Measurements from ENCODE around the gene TTF2.

Gene TTF2

GRCh38 chr1:117047271-117047670 lies 12.9 kb upstream of the TTF2 start:
- DNase-seq: no peak

DNA sequence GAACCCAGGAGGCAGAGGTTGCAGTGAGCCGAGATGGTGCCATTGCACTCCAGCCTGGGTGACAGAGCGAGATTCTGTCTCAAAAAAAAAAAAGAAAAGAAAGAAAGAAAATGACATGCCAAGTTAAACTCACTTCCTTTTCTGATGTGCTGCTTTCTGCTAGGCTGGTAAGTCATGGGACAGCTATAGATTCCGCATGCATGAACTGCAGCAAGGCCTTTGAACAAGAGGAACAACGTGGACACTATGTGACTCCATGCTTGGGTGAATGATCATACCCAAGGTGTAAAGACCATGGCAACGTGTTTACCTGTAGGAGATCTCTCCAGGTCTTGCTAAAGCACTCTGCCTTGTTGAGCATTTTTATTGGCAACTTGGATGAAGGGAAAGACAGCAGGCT lies 10.3 kb upstream of the TTF2 start:
- no peak for DNase-seq

DNA sequence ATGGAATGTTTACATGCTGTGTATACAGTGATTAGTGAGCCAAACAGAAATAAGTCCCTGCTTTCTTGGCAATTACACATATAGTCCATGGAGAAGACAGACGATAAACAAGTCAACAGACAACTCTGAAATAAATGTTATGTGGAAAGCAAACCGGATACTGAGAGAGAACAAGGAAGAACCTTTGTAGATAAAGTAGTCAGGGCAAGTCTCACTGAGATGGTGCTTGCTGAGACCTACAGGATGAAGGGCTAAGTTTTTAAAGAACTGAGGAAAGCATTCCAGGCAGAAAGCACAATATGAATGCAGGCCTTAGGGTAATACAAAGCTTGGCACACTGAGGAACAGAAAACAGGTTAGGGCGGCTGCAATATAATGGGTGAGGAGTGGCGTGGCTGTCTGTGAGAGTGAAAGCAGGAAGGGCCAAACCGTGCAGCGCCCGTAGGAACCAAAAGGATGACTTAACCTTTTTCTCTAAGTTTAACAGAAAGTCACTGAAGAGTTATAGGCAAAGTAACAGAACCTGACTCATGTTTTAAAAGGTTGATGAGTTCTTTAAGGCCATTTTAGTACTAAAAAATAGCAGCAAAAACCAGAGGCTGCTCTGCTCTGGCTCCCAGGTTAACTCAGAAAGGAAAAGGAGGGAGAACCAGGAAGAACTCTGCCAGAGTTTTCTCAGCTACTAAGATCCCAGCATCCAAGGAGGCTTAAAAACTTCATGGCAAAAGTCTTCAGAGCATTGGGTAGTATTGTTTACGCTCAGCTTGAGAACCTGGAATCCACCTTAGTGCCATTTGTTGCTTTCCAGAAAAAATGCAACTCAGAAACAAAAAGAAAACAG lies 8.7 kb upstream of the TTF2 start:
- DNase-seq: no peak

GRCh38 chr1:117054068-117054467 lies 6.1 kb upstream of the TTF2 start:
- no peak for DNase-seq

DNA sequence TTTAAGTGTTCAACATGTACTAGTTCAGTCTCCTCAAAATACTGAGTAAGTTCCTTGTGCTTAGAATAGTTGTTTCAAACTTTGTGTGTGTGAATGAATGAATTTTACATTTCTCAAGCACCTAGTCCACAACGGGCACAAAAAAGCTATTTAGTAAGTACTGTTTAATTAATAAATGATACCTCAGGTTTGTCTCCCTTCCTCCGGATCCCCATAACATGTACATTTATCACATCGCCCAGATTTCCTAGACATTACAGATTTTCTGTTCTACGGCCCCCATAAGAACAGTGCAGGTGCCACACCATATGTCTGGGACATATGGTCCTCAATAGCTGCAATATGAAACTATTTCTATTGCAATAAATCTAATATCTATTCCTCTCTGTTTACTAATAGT lies 1.3 kb upstream of the TTF2 start:
- no peak for DNase-seq

- no peak for DNase-seq
These were observed 820 bp upstream of the TTF2 start for GRCh38 chr1:117059334-117059677.

- no peak for DNase-seq
These were observed 553 bp downstream of the TTF2 start for GRCh38 chr1:117060441-117061317.

DNA sequence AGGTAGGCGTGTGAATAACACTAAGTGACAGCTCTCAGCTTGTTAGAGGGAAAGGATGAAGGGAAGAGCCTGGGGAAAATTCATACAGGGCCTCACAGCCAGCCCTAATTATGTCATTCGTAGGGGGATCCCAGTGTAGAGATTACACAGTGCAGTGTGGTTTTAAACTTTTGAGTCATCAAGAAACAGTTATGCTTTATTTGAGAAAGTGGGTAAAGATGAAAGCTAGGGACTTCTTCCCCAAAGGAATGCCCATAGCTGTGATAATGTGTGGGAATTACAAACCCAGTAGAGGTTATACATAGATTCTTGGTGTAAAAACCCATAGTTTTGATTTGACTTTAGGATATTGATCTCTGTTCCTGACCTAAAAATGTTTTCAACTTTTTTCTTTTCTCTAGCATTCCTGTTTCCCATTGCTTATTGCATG lies 1.9 kb downstream of the TTF2 start:
- DNase-seq: no peak

- DNase-seq: no peak
These were observed 6.2 kb downstream of the TTF2 start for GRCh38 chr1:117066367-117066766.

DNA sequence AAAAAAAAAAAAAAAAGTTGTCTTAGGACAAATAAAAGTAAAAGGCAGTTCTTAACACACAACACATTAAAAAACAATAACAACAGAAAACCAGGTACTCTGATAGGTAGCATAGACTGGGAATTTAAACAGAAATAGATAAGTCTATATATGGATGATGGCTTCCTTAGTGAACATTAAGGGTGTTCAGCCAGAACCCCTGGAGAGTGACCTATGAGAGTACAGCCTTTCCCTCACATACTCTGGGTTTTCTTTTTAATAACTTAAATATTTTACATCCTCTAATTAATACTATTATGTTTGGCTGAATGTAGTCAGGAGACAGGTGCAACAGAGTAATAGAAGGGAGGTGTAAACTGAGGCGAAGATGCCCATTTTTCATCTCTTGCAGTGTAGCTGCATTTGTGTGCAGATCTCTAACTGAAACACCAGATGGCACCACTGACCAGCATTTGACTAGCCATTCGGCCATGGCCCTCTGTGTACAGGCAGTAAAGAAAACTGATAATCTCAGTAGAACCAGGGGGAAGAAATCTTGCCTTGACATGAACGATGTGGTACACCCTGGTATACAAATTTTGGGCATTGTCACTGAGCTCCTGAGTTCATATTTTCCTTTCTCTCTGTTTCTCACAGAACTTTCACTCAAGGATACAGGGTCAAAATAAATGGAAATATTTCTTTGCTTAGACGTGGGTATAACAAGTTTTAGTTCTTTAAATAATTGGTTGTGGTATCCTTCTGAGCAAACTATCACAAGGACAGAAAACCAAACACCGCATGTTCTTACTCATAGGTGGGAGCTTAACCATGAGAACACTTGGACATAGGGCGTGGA lies 7.6 kb downstream of the TTF2 start:
- no peak for DNase-seq

GRCh38 chr1:117068580-117068979 lies 8.5 kb downstream of the TTF2 start:
- no peak for DNase-seq

DNA sequence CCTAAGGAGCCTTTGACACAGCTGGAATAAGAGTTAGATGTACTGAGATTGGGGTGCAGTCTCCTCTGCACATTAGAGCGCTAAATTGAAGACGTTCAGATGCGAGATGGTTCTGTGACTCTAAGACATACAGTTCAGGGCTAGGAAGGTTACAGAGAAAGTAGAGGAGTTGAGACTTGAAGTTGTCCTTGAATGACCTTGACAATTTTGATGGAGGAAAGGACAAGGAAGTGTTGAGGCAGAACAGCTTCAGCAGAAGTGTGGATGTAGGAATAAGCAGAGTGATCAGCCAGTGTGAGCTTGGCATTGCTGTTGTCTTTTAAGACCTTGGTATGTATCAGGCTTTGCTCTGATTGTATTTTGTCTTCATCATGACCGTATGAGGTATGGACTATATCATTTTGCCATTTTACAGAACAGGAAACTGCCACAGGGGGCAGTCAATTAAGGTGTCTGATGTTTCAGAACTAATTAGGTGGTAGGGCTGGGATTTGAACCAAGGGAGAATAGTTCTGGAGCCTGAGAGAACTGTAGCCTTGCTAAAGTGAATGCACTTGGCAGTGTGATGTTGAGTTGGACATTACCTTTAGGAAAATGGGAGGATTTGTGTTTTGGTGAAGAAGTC lies 9.2 kb downstream of the TTF2 start:
- DNase-seq: no peak

GRCh38 chr1:117070124-117070523 lies 10.0 kb downstream of the TTF2 start:
- DNase-seq: no peak

DNA sequence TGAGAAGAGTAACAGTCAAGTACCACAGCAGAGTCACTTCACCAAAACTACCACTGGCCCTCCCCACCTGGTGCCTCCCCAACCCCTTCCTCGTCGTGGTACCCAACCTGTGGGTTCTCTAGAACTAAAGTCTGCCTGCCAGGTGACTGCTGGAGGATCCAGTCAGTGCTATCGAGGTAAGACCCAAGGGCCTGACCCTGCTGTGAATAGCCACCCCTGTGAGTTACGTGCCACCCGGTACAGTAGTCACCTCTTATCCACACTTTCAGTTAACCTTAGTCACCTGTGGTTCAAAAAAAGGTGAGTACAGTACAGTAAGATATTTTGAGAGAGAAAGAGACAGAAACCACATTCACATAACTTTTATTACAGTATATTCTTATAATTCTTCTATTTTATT lies 16.5 kb downstream of the TTF2 start:
- DNase-seq: no peak

- DNase-seq: no peak
These were observed 17.1 kb downstream of the TTF2 start for GRCh38 chr1:117077267-117077666.

DNA sequence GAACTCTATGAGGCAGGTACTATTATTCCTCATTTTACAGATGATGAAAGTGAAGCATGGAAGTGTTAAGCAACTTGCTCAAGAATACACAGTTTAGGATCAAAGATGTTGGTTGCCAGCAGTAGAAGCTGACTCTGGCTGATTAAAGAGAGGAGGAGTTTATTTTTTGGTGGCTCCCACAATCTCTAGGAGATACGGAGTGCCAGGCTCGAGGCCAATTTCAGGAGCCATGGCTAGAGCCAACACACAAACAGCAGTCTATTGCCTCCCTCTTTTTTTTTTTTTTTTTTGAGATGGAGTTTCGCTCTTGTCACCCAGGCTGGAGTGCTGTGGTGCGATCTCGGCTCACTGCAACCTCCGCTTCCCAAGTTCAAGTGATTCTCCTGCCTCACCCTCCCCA lies 19.6 kb downstream of the TTF2 start:
- DNase-seq: no peak

GRCh38 chr1:117084231-117084630 lies 24.1 kb downstream of the TTF2 start:
- DNase-seq: no peak

DNA sequence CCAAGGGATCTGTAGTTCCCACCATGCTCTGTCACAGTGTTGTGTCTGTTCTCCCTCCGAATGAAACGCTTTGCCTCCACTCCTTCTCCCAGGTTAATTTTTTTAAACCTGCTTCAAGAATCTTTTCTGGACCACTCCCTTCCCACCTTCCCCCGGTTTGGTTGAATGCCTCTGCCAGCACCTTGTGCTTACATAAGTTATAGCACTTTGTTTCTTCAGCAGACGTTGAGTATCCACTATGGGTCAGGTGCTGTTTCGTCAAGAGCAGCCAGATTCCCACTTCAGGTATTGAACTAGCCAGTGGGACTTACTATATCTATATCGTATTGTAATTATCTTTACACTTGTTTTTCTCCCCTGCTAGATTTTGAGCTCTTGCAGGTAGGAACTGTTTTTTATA lies 27.6 kb downstream of the TTF2 start:
- DNase-seq: no peak

- DNase-seq: no peak
These were observed 29.9 kb downstream of the TTF2 start for GRCh38 chr1:117089996-117090395.

- DNase-seq: no peak
These were observed 32.5 kb downstream of the TTF2 start for GRCh38 chr1:117092594-117092993.

- no peak for DNase-seq
These were observed 33.0 kb downstream of the TTF2 start for GRCh38 chr1:117093091-117093534.

DNA sequence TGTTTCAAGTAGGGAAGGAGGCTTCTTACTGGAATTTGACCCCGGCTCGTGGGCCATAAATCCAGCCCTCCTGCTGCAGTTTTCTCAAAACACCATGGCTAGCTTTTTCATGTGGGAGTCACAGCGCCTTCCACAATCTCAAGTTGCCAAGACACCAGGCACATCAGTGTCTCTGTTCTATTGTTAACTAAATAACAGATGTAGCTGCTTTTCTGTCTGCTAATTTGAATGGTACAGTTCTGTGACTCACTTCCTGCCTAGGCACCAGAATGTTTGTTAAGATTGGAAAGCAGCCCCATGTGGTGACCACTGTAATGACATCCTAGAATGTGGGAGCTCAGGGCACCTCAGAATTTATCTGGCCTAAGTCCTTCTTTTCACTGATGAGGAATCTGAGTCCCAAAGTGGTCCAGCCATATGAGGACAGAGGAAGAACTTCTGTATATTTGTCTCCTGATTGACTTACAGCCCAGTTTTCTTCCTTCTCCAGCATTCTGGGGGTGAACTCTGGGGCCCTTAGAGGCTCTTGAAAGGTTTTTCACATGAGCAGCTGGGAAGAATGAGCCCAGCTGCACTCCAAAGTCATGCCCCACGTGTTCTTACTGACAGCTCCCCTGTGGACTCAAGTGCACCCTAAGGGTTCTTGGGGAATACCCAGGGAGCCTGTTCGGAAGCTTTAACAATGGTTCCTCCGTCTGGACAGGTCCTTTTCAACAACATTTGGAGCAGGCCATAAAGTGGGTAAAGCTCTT lies 33.9 kb downstream of the TTF2 start:
- DNase-seq: no peak
